8988T (cell line): ENCODE results near the gene VCX3B.
"Not testable (repeated sequence)": the region's sequence is repeated elsewhere in the genome, so short reads cannot be mapped to it uniquely, and the experiment has no call there.

Source experiments
- DNase-seq: peaks from one replicate; pipeline ENCODE4 v3.0.0; 2011

VCX3B gene

GRCh38 chrX:8464530-8464929 is at the start of gene VCX3B:
VCX3B (plus strand) TSS chrX:8464830; CDS start chrX:8465451, 621 bp downstream.
- not testable (repeated sequence) for DNase-seq

DNA sequence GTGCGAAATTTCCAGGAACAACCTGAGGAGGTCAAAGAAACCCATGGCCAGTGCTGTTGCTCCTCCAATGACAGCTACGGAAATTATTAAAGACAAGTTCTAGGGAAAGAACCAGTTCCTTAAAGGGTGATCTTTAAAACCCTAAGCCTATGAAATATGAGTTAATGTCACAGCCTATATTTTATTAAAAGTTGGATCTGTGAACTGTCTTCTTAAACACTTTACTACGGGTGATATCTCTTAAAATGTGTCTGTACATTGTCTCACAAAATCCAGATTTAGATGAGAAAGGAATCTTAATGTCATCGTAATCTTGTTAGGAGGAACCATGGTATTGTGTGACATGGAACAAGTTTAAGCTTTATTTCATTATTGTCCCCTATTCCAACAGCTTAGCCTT is 46.3 kb upstream of the VCX3B start:
- DNase-seq, result no peak

DNA sequence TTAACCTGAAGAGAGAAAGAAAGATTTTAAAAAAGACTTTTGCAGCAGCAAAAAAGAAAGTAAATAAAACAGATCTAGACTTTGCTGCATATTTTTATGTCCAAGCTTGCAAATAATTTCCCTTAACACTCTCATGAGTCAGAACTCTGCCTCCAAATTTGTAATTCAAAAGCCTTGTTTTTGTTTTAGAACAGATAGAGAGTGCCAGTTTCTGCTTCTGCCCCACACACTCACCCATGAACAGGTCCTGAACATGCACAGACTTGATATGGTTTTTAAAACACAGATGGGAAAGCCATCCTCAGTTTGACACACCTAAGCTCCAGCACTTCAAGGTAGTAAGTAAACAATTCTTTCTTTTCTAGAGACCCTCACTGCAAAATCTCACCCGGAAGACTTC is 39.7 kb upstream of the VCX3B start:
- no peak for DNase-seq

- DNase-seq, result no peak
These were observed 34.9 kb upstream of the VCX3B start for GRCh38 chrX:8429692-8430249.

- DNase-seq, result no peak
These were observed 34.2 kb upstream of the VCX3B start for GRCh38 chrX:8430444-8430843.

GRCh38 chrX:8432396-8432795 is 32.2 kb upstream of the VCX3B start:
- DNase-seq, result no peak

GRCh38 chrX:8433109-8434062 is 31.2 kb upstream of the VCX3B start:
- no peak for DNase-seq

DNA sequence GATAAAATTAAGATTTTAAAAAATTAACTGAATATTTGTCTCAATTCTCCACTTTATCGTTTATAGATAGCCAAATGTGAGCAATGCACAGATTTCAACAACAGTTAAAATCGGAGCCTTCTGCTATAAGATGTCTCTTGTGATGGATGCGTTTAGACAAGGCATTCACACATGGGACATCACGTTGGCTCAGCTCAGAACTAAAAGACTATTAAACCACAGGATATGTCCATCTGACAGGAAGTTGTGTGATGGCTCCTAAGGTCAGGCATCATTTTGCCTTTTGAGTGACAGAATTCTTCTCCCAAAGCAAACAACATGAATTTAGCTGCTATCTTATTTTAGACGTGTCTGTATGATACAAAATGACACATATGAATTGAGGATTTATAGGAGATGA is 17.3 kb upstream of the VCX3B start:
- no peak for DNase-seq

DNA sequence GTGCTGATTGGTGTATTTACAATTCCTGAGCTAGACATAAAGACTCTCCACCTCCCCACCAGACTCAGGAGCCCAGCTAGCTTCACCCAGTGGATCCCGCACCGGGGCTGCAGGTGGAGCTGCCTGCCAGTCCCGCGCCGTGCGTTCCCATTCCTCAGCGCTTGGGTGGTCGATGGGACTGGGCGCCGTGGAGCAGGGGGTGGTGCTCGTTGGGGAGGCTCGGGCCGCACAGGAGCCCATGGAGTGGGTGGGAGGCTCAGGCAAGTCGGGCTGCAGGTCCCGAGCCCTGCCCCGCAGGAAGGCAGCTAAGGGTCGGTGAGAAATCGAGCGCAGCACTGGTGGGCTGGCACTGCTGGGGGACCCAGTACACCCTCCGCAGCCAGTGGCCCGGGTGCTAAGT is 12.3 kb upstream of the VCX3B start:
- DNase-seq, result not testable (repeated sequence)

DNA sequence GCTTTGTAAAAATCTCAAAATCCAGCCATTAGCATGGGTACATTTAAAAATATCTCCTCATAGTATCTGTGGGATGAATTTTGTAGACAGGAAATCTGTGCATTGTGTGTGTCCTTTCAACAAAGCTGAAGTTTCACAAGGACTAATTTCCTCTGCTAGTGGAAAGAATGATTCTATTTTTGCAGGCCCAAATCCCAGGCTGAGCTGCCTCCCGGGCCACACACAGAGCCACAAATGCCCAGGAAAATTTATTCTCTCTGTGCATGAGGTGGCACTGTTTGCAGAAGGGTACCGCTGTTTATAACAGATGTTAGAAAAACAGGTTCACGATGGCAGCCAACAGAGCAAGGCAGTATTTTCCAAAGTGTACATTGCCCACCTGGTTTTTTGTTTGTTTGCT is 11.0 kb upstream of the VCX3B start:
- DNase-seq, result no peak

GRCh38 chrX:8455557-8455956 is 9.1 kb upstream of the VCX3B start:
- peak; percentile 23 for DNase-seq

DNA sequence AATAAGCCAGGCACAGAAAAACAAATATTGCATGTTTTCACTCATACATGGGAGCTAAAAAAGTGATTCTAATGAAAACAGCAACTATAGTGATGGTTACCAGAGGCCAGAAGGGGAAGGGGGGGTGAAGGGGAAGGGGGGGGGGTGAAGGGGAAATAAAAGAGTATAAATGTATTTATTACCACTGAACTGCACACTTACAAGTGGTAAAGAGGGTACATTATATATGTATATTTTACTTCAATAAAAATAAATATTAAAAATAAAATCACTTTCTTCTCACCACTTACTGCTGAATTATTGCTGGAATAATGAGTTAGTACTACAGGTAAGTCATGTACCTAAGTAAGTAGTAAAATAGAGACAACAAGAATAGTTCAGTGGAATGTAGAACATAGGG is 2.1 kb upstream of the VCX3B start:
- no peak for DNase-seq

GRCh38 chrX:8484360-8484949 is 19.8 kb downstream of the VCX3B start:
- no peak for DNase-seq

DNA sequence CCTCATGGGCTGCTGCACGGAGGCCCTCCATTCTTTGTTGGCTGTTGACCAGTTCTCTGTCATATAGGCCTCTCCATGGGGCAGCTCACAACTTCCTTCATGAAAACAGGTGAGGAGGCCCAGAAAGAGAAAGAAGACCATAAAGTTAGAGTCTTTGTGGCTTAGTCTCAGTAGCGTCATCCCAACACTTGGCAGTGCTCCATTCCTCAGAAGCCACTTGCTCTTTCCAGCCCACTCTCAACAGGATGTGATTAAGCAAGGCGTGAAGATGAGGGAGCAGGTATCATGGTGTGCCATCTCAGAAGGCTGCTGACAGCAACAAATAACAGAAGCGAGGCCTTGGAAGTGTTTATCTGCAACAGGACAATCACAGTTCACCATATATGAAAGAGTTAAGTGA is 30.4 kb downstream of the VCX3B start:
- not testable (repeated sequence) for DNase-seq

DNA sequence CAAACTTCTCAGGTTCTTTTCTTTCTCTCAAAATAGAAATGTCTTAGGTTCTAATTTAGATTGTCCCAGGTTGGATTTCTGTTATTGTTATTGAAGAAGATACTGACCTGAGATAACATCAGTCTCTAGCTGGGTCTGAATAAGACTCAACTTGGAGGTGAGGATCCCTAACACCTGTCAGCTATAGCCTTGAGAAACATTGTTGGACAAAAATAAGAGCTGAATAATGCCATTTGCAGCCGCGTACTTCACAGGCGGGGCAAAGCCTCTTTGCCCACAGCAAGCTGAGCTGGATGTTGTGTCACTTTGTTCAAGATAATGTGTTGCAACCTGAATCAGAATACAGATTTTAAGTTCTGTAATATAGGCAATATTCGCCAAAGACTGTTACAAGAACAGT is 35.6 kb downstream of the VCX3B start:
- DNase-seq, result no peak

- not testable (repeated sequence) for DNase-seq
These were observed 37.5 kb downstream of the VCX3B start for GRCh38 chrX:8502101-8502500.

DNA sequence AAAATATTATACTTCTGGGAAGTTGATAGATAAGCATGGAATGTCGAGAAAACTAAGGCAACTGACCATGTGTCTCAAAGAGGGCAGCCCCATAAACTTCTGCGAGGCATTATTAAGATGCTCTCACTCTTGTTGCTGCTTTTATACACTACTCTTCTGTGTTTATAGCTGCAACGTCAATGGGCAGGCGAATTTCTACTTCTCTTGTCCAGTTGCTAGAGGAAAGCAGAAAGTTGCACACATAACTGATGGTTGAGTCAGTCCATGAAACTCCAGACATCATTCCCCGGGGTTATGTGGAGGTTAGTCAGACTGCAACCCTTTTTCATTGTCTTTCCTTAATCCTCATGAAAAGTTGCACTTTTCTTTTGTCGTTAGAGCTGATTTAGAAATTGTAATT is 39.8 kb downstream of the VCX3B start:
- no peak for DNase-seq
